Measurements from ENCODE around the gene COL11A2.
A peak's percentile ranks its signal among the peaks of the same experiment; 100 is the strongest.
"Not testable (repeated sequence)": the region's sequence is repeated elsewhere in the genome, so short reads cannot be mapped to it uniquely, and the experiment has no call there.

COL11A2 gene

GRCh38 chr6:33192105-33192646, at the start of gene COL11A2:
Gene COL11A2, minus strand, starts transcription at chr6:33192467. Its CDS starts 227 bp downstream, at chr6:33192240.
- DNase-seq = peak; percentile 22 to 44

DNA sequence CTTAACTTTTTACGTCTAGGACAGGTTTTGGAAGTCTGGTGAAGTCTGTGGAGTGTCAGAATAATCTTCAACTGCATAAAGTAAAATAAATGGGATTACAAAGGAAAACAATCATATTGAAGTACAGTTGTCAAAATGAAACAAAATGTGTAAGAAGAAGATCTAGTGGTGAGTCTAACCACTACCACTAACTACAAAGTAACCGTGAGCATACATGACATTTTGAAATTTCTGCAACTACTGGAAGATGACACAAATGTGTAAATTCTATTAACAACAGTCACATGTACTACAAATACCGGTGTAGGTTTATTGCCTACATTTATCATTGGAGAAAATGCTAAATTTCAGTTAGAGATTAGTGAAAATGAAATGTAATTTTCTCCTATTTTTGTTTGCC, 49.7 kb upstream of the COL11A2 start:
- no peak for DNase-seq

GRCh38 chr6:33237741-33238140, 45.5 kb upstream of the COL11A2 start:
- no peak for DNase-seq

- DNase-seq = no peak
Observed at GRCh38 chr6:33236852-33237251, 44.6 kb upstream of the COL11A2 start.

DNA sequence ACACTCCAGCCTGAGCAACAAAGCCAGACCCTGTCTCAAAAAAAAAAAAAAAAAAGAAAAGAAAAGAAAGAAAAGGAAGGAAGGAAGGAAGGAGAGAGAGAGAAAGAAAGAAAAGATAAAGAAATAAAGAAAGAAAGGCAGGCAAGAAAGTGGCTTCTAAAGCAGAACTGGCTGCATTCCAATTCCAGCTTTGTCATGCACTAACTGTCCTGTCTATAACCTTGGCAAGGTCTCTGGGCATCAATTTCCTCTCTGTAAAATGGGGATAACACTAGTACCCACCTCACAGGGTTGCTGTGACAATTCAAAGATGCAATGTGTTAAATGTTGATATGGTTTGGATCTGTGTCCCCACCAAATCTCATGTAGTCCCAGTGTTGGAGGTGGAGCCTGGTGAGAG, 44.1 kb upstream of the COL11A2 start:
- DNase-seq = no peak

DNA sequence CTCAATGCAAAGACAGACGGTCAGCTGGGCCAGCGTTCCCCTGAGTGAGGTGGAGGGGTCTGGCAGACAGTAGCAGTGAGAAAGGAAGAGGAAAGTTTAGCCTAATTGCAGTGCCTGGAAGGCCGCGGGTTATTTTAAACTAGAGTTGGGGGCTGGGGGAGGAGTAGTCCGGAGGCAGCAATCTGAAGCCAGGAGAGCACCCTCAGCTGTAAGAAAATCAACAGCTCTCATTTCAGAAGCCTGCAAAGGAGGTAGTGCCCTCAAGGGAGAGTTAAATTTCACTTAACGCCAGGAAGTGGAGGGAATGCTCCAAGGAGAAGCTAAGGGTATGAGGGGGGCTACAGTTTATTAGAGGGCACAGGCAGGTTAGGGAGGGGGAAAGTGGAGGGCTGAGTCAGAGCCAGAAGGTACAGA, 43.0 kb upstream of the COL11A2 start:
- no peak for DNase-seq

GRCh38 chr6:33226503-33227120, 34.3 kb upstream of the COL11A2 start:
- not testable (repeated sequence) for DNase-seq

DNA sequence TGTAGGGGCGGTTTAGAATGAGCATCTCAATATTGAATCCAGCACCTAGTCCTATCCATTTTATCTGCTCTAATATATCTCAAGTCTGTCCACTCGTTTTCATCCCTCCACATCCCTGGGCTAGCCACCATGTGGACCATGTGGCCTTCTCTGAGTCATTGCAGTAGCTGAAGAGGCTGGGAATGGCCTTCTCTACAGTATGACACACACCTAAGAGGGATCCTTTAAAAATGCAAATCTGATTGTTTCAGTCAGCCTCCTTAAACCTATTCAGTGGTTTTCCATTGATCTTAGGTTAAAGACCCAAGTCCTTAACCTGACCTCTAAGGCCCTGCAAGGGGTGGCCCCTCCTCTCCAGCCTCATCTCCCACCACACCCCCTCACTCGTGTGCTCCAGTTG, 25.4 kb upstream of the COL11A2 start:
- DNase-seq = no peak

DNA sequence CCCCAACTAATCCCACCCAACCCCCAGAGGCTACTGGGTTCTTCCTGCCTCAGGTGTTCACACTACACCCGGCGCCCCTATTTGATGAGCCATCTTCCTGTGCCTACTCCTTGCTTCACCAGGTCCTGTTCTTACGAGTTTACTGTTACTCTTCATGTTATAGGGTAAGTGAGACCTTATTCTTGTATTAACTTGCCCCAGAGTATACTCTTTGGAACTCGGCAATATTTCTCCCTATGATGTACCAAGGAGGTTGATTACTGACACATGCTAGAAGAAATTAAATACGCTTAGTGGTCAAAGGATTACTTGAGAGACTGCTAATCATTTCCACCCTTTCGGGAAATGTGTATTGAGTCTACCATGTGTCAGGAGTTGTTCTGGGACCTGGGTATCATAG, 25.0 kb upstream of the COL11A2 start:
- DNase-seq = no peak

- DNase-seq = no peak
Observed at GRCh38 chr6:33216117-33216649, 23.9 kb upstream of the COL11A2 start.

DNA sequence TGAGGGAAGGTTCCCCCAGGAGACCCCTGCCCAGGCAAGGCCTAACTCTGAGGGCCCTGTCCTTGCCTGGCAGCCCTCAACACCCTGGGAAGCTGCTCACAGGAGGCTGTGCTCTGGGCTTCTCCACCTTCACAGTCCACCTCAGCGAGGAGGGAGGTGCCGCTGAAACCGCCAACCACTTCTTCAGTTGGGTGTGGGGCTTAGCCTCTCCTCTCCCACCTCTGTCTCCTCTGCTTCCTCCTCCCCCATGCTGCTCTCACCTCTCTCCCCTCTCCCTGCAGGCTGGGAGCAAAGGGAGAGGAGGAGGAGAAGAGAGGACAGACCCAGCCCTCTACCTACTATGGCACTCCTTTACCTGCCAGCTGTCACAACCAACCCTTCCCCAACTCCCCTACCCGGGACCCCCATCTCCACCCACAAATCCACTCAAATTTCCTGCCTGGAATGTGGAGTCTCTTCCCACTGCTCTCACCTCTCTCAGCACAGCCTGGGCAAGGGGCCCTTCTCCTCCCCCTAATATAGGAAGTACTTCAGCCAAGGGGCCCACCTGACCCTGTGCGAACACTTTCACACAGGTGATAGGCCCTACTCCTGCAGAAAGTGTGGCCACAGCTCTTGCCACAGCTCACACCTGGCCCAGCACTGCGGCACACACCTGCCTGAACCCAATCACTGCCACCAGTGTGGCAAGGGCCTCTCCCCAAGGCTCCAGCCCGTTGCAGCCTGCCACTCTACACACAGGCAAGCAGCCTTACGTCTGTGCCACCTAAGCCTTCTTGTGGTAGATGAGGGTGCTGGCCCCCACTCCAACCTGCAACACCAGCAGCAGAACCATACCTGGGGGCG, 23.2 kb upstream of the COL11A2 start:
- no peak for DNase-seq

GRCh38 chr6:33213989-33214335, 21.7 kb upstream of the COL11A2 start:
- no peak for DNase-seq

GRCh38 chr6:33213166-33213988, 21.1 kb upstream of the COL11A2 start:
- no peak for DNase-seq

DNA sequence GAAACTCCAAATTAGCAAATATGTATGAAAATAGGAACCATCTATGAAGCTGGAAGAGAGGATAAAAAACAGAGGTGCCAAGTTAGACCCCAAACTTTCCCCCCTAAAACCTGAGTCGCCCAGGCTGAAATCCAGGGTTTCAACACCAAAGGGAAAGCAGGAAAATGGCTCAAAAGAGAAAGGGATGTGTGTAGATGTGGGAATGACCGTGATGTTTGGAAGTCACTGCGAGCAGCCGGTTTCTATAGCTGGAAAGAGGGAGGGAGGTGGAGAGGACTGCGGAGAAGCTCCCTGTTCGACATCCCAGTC, 20.5 kb upstream of the COL11A2 start:
- no peak for DNase-seq

- no peak for DNase-seq
Observed at GRCh38 chr6:33211666-33212422, 19.6 kb upstream of the COL11A2 start.

DNA sequence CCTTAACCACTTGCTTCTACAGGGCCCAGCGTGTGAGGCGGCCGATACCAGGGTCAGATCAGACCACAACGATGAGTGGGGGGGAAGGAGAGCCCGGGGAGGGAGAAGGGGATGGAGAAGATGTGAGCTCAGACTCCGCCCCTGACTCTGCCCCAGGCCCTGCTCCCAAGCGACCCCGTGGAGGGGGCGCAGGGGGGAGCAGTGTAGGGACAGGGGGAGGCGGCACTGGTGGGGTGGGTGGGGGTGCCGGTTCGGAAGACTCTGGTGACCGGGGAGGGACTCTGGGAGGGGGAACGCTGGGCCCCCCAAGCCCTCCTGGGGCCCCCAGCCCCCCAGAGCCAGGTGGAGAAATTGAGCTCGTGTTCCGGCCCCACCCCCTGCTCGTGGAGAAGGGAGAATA, 18.9 kb upstream of the COL11A2 start:
- no peak for DNase-seq

- DNase-seq = no peak
Observed at GRCh38 chr6:33209856-33210255, 17.6 kb upstream of the COL11A2 start.

DNA sequence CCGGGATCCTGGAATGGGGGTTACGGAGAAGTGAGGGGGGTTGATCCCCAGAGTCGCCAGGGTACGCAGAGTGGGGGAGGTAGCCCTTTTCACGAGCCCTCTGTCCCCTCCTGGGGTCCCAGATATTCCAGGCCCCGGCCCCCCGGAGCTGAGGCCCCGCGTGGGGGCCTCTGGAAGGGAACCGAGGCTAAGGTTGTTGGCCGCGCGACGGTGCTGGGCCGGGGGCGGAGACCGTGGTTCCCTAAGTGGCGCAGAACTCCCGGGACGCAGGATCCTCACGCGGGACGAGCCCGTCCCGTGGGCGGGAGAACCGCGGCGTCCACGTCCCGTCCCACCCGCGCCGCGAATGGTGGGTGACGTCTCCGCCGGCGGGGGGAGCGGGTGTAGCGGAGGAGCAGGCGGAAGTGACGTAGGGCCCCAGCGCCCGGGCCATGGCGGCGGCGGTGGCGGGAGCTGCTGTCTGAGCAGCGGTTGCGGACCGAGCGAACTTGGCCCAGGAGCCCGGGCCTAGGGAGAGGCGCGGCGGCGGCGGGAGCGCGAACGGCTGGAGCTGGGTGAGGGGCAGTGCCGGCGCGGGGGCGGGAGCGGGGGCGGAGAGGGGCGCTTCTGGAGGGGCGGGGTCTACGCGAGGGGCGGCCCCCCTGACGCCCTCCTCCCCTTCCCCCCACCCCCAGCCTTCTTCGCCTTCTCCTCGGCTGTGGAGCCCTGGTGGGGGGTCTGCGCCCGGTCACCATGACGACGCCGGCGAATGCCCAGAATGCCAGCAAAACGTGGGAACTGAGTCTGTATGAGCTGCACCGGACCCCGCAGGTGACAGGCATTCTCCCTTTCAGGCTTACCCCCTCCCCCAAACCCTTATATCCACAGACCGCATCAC, 16.1 kb upstream of the COL11A2 start, which contains the start of gene RING1:
Gene RING1 (plus strand): TSS at position 410 of the 877 bp plus-strand sequence. CDS start 323 bp downstream, at position 733.
- peak; percentile 86 to 89 for DNase-seq

DNA sequence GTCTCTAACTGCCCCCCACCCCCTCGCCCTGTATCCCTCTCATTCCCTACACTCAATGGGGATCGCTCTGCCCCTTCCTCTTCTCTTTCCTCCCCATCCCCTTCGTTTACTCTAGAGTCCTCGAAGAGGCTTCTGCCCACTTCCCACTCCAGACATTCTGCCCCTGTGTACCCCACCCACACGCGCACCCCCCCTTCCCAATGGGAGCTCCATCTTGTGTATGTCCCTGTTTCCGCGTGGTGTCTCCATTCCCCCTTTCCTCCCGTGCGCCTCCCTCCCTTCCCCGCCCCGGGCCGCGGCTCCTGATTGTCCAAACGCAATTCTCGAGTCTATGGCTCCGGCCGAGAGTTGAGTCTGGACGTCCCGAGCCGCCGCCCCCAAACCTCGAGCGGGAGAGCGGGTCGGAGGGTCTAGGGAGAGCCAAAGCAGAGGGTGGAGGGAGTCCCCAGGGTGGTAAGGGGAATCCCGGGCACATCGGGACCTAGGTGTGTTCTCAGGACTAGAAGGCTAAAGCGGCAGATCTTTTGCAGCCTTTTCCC, 15.4 kb upstream of the COL11A2 start:
- DNase-seq = no peak

- no peak for DNase-seq
Observed at GRCh38 chr6:33206864-33207551, 14.7 kb upstream of the COL11A2 start.
